ENCODE data around the gene VSTM2B.

- no peak for TF ChIP-seq EZH2 (IDR thresholded peaks at IDR 0.05; ENCODE audit: borderline replicate concordance, low read depth, low read length, poor library complexity, severe bottlenecking)
- TF ChIP-seq, protein P1, sequence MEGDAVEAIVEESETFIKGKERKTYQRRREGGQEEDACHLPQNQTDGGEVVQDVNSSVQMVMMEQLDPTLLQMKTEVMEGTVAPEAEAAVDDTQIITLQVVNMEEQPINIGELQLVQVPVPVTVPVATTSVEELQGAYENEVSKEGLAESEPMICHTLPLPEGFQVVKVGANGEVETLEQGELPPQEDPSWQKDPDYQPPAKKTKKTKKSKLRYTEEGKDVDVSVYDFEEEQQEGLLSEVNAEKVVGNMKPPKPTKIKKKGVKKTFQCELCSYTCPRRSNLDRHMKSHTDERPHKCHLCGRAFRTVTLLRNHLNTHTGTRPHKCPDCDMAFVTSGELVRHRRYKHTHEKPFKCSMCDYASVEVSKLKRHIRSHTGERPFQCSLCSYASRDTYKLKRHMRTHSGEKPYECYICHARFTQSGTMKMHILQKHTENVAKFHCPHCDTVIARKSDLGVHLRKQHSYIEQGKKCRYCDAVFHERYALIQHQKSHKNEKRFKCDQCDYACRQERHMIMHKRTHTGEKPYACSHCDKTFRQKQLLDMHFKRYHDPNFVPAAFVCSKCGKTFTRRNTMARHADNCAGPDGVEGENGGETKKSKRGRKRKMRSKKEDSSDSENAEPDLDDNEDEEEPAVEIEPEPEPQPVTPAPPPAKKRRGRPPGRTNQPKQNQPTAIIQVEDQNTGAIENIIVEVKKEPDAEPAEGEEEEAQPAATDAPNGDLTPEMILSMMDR (conservative IDR thresholded peaks at IDR 0.05; ENCODE audit: low read depth, low read length): no peak
Measured at GRCh38 chr19:29612801-29613595, 87.2 kb downstream of the VSTM2B start.
